Stimulated activated naive CD8-positive, alpha-beta T cell treated with anti-CD3 and anti-CD28 coated beads, Interleukin-15, Interleukin-2, amounts not matched to agents 100 U/mL and 50 U/mL, for 24 hours (primary cell): Measurements from ENCODE around the gene NOC2L.

Experiments
- ATAC-seq: fragments of 150-1000 bp; cut with Tn5 transposase; one replicate; pipeline ENCODE4 v1.10.0; 2021
- DNase-seq: peaks from one replicate; pipeline ENCODE4 v3.0.0; 2021

The NOC2L gene

DNA sequence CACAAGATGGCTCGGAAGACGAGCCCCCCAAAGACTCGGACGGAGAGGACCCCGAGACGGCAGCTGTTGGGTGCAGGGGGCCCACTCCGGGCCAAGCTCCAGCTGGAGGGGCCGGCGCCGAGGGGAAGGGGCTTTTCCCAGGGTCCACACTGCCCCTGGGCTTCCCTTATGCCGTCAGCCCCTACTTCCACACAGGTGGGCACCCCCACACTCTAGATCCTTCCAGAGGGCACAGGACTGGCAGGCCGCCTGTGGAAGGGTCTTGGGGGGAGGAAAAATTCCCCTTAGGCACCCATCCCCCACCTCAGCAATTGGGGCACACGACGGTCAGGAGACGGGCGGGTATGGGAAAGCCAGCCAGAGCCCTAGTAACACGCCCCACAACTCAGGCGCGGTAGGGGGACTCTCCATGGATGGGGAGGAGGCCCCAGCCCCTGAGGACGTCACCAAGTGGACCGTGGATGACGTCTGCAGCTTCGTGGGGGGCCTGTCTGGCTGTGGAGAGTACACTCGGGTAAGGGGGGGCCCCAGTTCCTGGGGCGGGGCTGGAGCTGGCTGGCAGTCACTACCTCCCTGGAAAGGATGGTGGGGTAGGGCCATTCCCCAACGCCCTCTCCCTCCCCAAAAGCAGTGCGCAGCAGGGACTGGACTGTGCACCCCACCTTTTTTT lies 16.1 kb downstream of the NOC2L start:
- ATAC-seq = no peak
- no peak for DNase-seq

DNA sequence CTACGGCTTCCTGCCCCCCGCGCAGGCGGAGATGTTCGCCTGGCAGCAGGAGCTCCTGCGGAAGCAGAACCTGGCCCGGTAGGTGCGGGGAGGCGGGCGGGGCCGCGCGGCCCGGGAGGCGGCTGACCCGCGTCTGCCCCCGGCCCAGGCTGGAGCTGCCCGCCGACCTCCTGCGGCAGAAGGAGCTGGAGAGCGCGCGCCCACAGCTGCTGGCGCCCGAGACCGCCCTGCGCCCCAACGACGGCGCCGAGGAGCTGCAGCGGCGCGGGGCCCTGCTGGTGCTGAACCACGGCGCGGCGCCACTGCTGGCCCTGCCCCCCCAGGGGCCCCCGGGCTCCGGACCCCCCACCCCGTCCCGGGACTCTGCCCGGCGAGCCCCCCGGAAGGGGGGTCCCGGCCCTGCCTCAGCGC lies 16.6 kb downstream of the NOC2L start:
- no peak for DNase-seq
- no peak for ATAC-seq

DNA sequence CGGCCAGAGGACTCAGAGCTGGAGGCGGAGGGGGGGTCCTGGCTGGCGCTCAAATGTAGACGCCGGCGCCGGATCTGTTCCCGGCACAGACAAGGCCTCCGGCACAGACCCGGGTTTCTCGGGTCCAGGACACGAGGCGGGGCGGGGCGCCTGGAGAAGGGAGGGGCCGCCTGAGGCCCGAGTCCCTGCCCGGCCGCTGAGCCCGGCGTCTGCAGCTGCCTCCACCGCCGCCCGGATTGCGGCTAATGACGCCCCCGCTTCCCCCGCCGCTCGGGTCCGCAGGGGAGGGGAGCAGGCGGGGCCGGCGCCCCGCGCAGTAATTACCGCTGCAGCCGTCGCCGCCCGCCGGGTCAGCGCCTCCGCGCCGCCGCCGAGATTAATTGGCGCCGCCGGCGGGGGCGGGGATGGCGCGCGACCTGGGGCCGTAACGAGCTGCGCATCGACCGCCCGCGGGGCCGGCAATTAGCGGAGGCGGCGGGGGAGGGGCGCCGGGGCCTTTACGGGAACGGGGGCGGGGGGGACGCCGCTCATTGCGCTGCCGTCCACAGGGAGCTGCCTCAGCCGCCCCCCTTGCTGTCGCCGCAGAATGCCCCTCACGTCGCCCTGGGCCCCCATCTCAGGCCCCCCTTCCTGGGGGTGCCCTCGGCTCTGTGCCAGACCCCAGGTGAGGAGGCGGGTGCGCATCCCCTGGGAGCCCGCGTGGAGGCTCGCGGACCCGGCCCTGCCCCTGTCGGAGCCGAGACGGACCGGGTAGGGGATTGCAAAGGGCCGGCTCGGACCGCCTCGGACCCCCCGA lies 17.3 kb downstream of the NOC2L start:
- ATAC-seq (no peak), DNase-seq (peak; percentile 41)

DNA sequence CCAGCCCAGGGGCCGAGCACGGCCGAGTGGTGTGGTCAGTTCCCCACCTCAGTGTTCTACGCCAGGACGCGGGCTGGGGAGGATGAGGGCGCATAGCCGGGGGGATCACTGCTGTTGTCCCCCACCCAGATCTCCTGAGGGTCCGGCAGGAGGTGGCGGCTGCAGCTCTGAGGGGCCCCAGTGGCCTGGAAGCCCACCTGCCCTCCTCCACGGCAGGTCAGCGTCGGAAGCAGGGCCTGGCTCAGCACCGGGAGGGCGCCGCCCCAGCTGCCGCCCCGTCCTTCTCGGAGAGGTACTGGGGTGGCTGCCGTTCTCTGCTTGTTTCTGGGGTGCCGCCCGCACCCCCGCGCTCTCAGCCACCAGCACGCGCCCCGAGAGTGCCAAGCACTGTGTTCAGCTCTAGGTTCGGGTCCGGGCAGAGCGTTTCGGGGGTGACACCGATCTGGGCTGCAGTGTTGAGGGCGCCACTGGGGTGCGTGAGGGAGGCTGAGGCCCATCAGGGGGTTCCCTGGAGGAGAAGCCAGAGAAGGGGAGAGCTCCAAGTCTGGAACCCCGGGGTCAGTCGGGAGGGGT lies 18.0 kb downstream of the NOC2L start:
- DNase-seq = no peak

DNA sequence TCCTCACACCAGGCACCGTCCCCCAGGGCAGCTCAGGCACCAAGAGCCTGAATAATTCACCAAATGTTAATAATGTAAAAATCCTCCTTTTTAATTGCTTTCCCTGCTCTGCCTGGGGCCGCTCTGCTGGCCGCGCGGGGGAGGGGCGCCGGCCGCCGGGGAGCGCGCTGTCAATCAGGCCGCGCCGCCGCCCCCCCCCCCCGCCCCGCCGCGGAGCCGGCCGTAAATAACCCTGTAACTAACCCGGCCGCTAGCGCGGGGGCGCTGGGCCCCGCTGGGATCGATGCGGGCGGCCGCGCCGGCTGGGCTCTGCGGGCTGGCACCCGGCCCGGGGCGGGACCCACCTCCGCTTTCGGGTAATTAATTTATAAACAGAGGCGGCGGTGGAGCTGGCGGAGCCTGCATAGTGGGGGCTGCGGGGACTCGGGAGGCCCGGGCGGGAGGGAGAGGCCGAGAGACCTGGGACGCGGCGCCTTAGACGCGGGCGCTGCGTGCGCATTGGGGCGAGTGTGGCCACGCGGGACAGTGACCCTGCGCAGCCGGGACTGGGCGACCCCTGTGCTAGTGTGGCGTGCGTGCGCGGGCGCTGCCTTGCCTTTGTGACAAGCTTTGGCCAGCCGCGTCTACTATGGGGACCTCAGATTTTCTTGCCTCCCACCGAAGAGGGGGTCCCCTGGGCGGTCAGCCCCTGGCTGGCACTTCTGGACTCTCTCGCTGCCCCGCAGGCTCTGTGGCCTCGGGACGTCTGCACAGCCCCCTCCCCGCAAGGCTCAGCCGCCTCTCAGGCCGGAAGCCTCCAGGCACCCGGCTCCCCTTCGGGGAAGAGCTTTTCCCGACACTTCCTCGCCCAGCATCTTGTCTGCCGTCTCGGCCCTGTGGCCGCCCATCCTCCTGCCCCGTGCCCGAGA lies 18.7 kb downstream of the NOC2L start:
- DNase-seq = no peak
- ATAC-seq = no peak

More for the DNA sequence above, 18.0 kb downstream of the NOC2L start:
- no peak for ATAC-seq

DNA sequence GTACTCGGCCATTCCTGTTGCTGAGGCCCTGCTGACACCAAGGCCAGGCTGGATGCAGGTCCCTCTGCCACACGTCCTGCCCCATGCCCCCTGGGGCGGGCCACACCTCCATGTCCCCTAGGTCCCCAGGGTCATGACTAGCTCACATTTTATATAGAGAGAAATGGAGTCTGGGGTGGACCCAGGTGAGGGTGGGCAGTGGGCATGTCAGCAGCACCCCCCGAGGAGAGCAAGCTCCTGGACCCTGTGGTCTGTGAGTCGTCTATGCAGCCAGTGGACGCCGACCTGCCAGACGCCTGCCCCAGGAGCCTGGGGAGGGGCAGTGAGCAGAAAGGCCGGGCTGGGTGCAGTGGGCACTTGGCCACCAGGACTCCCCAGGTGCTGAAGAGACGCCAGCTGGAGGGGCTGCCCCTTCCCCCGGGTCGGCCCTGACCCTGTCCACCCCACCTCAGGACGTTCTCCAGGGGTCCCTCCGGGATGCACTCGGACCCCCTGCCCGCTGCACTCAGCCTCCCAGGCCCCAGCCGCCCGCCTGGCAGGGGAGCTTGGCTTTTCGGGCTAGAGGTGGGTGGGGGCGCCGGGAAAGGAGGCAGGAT lies 19.4 kb downstream of the NOC2L start:
- DNase-seq = no peak
- ATAC-seq = no peak

DNA sequence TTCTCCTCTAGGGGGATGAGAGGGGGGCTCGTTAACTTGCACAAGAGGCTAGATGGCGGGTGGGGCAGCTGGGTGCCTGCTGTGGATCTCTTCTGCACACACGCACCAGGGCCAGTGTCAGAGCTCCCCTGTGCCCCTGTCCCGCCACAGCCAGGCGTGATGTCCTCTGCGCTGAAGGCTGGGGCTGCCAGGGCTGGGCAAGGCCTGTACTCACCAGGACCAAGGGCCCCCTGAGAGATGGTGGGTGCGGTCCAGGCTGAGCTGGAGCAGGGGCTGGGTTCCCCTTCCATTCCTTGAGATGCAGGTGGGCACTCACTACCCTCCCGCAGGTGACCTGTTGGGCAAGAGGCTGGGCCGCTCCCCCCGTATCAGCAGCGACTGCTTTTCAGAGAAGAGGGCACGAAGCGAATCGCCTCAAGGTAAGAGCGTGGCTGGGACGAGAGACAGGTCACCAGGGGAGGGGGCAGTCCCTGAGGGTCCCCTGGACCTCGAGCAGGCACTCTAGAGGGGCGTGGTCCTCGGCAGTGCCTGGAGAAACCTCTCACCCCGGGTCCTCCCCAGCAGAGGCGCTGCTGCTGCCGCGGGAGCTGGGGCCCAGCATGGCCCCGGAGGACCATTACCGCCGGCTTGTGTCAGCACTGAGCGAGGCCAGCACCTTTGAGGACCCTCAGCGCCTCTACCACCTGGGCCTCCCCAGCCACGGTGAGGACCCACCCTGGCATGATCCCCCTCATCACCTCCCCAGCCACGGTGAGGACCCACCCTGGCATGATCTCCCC lies 20.2 kb downstream of the NOC2L start:
- ATAC-seq (no peak), DNase-seq (no peak)

DNA sequence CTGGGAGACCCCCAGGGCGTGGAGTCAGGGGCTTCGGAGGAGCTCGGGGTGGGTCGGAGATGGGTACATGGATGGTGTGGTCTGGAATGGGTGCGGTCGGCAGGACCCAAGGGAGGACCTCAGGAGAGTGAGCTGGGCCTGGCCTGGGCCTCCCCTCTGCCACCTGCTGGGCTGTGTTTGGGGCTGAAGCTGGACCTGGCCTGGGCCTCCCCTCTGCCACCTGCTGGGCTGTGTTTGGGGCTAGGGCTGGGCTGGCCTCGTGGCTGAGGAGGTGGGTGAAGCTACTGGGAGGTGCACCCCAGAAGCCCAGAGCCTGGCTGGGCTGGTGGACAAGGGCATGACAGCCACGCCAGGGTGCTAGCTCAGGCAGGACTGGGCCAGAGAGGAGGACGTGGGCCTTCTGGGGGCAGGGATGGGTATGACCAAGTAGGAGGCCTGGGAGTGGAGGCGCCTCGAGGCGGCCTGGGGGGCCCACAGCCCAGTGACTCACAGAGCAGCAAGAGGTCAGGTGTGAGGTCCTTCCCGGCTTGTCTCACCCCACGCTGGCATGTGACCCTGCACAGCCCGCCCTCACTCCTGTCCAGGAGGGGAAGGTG lies 20.9 kb downstream of the NOC2L start:
- DNase-seq (no peak), ATAC-seq (no peak)

DNA sequence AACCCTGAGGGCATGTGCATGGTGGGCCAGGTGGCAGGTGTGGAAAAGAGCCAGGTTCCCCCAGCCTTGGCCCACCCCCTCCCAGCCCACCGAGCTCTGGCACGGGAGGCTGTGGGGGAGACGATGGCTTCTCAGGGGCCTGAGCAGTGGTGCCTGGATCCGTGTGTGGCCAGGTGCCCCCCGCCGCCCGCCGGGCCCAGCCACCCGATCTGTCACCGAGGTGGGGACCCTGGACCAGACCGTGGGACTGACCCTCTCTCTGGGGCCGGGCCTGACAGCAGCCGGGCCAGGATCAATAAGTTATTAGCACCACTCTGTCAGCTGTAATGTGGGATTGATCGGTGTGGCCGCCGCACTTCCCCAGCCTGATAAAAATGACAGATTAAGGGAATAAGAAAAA lies 21.5 kb downstream of the NOC2L start:
- DNase-seq (no peak), ATAC-seq (no peak)

DNA sequence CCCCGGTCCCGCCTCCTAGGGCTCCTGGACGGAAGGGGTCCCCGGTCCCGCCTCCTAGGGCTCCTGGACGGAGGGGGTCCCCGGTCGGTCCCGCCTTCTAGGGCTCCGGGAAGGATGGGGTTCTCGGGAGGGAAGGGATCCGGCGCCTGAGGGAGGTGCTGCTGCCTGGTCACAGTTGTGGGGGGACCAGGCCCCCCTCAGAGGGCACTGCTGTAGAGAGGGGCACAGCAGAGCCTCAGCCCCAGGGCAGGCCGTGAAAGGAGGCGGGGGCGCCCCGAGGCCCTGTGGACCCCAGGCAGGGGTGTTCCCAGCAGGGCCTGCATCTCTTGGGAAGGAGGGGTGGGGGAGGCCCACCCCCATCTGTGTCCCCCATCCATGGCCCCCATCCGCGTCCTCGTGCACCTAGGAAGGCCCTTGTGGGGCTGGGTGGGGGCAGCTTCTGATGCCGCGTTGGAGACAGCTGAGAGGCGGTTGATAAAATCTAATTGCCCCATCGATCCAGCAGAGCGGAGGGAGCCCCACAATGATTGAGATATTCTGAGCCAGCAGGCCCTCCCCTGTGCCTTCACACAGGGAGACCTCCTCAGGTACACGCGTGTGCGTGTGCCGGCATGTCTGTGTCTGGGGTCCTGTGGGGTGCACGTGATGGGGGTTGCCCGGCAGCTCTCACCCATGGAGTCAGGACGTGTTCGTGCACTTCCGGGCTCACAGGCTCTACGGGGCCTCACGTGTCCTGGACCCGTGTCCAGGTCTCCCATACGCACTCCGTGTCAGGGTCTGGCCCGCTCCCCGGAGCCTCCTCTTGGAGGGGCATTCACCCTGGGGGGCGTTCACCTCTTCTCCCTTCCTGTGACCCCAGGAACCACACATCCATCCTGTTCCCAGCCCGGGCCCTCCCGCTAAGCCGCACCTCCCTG lies 22.4 kb downstream of the NOC2L start:
- no peak for ATAC-seq
- DNase-seq = no peak

DNA sequence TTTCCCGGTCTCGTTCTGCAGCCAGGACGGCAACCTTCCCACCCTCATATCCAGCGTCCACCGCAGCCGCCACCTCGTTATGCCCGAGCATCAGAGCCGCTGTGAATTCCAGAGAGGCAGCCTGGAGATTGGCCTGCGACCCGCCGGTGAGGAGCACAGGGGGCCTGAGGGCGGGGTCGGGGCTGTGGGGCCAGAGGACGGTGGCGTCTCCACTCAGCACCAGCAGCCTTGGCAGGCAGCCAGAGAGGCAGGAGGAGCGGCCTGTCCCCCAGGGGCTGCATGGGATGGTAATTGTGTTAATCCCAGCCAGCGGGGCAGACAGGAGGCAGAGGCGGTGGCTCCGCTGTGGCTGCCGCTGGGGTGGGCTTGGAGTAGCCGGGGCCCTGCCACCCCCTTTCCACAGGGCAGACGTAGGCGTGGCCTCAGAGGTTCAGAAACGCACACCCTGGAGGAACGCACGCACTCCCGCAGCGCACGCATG lies 23.3 kb downstream of the NOC2L start:
- ATAC-seq (no peak), DNase-seq (no peak)

DNA sequence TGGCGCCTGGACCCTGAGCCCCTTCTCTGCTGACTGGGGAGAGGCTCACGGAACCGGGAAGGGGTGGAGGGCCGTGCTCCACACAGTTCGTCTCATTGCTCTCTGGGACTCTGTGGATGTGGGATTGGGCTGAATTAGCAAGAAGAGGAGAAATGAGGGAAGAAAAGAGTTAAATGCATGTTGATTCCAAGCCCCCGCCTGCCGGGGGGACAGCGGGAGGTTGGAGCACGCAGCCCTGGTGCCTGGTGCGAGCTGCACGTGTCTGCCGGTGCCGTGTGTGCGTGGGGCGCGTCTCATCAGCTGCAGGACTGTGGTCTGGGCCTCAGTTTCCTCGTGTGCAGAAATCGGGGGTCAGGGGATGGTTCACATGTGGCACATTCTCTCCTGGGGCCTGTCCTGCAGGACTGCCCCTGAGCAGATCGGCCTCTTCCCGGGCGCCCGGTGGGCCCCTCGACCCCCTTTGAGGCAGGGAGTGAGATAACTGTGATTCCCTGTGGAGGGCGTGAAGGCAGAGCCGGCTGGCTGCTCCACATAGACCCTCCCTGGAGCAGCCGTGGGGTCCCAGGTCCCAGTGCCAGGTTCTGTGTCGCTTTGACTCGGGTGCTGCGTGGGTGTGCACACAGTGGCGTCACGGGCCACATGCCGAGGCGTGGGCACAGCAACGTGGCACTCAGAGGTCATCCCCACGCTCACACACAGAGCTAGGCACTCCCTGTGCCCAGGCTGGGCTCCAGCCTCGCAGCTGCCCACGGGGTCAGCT lies 23.9 kb downstream of the NOC2L start:
- no peak for DNase-seq
- ATAC-seq = no peak

DNA sequence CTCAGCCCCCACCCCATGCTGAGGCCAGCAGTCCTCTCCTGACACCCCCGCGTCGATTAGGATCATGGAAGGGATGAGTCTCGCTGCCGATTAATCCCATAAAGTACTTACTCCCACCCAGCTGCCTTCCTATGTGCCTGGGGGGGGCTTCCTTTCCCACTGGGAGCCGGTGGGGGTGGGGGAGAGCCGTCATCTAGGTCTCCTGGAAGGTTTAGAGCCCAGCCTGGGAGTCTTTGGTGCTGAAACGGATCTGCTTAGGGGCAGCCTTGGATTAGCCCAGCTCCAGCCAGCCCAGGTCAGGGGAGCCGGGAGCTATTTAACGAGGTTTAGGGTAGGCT lies 25.5 kb downstream of the NOC2L start:
- ATAC-seq = no peak
- no peak for DNase-seq

DNA sequence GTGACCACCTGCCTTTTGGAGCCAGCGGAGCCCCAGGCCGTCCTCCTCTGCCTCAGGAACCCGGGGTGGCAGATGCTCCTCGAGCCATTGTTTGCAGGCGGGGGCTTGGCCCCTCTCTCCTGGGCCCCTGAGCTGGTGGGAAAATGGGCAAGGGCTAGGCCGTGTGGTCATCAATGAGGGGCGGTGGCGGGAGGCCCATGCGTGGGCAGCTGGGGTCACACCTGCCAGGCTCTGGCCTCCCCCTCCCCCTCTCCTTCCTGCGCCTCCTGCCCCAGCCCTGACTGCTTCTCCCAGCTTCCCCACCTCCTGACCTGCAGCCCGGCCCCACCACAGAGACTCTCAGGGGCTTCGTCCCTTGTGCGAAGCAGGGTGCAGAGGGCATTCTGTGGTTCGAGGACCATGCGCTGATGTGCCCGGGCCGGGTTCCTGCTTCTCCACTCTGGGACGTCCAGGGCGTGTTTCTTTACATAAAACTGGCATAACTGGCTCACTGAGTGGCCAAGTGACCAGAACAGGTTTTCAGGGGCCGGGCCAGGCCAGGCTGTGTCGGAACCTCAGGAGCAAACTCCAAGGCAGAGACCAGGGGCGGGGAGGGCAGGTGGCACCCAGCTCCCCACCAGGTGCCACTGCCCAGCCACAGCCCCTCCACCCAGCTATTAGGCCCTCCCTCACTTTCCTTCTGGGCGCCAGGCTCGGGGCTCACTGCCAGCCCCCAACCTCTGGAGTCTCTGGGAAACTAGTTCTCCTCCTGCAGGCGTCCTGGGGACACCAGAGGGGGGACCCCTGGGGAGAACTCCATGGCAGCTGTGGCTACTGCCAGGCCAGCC lies 26.1 kb downstream of the NOC2L start:
- ATAC-seq = no peak
- DNase-seq = no peak

DNA sequence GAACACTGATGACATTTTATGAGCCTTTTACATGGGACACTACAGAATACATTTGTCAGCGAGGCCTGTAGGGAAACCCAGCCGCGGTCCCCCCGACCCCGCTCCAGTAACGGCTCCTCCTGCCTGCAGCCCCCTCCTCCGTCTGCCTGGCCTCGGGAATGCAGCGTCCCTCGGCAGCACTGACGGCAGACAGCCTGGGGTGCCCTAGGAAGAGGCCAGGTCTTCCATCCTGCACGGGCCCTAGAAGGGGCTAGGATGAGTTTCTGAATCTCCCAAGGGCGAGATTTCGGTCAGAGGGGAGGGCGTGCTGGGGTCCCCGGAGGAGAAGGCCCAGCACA lies 26.9 kb downstream of the NOC2L start:
- ATAC-seq (no peak), DNase-seq (no peak)

DNA sequence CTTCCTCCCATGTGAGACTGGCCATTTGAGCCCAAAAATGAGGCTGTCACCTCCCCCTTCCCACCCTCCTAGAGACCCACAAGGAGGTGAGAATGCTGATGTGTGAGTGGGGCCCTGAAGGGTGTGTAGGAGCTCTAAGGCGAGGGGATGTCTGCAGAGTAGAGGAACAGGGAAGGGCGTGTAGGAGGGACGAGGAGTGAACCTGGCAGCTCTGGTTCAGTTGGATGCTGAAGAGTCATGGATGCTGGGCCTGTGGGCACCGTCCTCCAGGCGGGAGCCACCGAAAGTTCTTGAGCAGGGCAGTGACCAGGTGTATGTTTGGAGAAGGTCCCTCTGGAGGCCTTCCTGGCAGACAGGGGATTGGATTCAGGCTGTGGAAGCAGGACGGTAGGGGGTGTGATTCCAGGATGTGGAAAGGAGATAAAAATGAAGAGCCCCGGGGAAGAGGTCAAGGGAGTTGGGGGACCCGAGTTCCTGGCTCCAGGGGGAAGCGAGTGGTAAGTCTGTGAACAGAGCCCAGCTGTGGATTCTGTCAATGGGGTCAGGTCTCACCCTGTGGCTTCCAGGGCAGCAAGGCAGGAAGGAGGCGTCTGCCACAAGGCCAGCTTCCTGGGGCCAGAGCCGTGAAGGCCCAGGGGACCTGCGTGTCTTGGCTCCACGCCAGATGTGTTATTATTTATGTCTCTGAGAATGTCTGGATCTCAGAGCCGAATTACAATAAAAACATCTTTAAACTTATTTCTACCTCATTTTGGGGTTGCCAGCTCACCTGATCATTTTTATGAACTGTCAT lies 27.5 kb downstream of the NOC2L start:
- no peak for DNase-seq
- ATAC-seq = no peak

DNA sequence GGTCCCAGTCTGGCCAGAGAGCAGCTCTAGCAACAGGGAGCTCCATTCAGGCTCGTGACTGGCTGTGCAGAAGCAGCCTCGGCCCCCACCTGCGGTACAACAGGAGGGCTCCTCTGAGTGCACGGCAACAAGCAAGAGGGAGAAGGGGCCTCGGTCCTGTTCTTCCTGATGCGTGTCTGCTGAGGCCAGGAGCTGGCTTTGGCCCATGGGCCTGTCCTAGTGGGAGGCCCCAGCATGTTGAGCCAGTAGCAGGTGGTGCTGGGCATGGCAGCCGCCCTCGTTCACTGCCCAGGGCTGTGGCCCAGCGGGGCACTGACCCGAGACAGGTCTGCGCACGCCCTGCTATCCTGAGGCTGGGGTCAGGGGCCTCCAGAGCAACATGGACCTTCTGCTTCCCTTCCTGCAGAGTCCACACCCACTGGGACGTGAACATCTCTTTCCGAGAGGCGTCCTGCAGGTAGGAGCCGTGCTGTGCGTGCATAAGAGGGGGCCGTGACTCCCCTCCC lies 28.4 kb downstream of the NOC2L start:
- ATAC-seq (no peak), DNase-seq (no peak)
